ENCODE results near the gene GRM4. TPM values are rescaled to one million over a fixed set of nuclear protein-coding genes. Genes with fewer than 3 reads are reported as not detected.

The GRM4 gene
- total RNA-seq, 2 donors from 2014 or later, result 4.4 TPM; not detected in 1

DNA sequence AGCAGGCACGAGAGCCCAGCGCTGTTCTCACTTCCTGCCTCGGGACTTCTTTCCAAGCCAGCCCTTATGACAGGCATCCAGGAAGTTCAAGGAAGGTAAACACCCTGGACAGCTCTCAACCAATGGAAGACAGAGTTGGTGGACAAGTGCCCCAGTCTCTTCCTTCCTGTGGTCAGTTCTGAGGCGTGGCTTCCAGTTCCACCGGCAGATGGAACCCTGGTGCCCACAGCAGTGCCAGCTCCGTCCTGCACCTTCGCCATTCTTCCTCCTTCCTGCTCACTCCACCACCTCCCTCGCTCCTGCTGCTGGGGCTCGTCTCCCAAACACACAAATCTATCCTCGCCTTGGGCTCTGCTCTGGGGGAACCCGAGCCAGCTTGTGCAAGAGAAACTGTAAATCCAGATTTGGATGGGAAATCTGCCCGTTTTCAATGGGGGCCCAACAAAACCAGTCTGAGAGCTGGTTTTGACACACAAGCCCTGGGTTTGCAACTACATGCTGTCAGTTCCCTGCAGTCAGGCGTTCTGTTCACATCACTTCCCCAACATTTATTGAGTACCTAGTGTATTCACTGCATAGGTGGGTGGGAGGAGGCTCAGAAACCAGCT lies 162.7 kb downstream of the GRM4 start:
- no peaks in the 10 kb centered on the region for H3K36me3 ChIP-seq
- no peaks in the 10 kb centered on the region for H3K9me3 ChIP-seq
- H3K27me3 ChIP-seq (replicated peaks; ENCODE audit: insufficient read depth), result no peaks in the 10 kb centered on the region
- TF ChIP-seq POLR2A (IDR thresholded peaks at IDR 0.05) (no peak), POLR2AphosphoS5 (IDR thresholded peaks at IDR 0.05) (peak; percentile 75)
- TF ChIP-seq, protein P1, sequence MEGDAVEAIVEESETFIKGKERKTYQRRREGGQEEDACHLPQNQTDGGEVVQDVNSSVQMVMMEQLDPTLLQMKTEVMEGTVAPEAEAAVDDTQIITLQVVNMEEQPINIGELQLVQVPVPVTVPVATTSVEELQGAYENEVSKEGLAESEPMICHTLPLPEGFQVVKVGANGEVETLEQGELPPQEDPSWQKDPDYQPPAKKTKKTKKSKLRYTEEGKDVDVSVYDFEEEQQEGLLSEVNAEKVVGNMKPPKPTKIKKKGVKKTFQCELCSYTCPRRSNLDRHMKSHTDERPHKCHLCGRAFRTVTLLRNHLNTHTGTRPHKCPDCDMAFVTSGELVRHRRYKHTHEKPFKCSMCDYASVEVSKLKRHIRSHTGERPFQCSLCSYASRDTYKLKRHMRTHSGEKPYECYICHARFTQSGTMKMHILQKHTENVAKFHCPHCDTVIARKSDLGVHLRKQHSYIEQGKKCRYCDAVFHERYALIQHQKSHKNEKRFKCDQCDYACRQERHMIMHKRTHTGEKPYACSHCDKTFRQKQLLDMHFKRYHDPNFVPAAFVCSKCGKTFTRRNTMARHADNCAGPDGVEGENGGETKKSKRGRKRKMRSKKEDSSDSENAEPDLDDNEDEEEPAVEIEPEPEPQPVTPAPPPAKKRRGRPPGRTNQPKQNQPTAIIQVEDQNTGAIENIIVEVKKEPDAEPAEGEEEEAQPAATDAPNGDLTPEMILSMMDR (IDR thresholded peaks at IDR 0.05), result peak in 3 of 4 experiments; percentile 34 to 59 (median 35)
- WGBS, result 11% methylated on average over 13 of the region's 13 CpGs
- intact Hi-C loops (cut with DNase I), result no loop called here
- peaks cover 4% of the 10 kb centered on the region for H3K4me1 ChIP-seq (replicated peaks)
- peak; percentile 75 for DNase-seq (ENCODE audit: low spot score)
- H3K27ac ChIP-seq, result peak overlapping the region; percentile 53 to 66
- no peak overlapping the region for H3K4me3 ChIP-seq

DNA sequence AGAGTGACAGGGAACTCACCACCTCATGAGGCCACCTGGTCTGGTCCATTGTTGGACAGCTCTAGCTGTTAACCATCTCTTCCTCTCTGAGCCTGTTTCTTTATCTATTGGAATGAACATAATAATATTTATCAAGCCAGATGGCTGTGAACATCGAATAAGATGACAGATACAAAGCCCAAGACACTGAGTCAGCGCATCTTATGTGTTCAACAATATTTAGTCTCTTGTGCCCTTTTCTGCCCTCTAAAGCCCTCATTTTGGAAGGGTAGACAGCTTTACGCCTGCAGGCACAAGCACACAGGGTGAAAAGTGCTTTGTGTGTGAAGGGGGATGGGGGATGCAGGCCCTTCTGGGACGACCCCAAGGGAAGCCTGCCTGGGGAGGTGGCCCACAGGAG lies 164.0 kb downstream of the GRM4 start:
- WGBS, result 89% methylated on average over 4 of the region's 4 CpGs
- Histone ChIP-seq H3K4me3 (no peak overlapping the region), H3K36me3 (no peaks in the 10 kb centered on the region), H3K27me3 (replicated peaks; ENCODE audit: insufficient read depth) (no peaks in the 10 kb centered on the region), H3K4me1 (replicated peaks) (no peaks in the 10 kb centered on the region), H3K9me3 (no peaks in the 10 kb centered on the region), H3K27ac (no peak overlapping the region)
- TF ChIP-seq, protein P1 (IDR thresholded peaks at IDR 0.05), result no peak
- no peak for TF ChIP-seq POLR2AphosphoS5 (IDR thresholded peaks at IDR 0.05)
- no peak for TF ChIP-seq POLR2A (IDR thresholded peaks at IDR 0.05)
- intact Hi-C loops (cut with DNase I), result no loop called here
- DNase-seq (ENCODE audit: low spot score), result no peak

GRCh38 chr6:33981421-33981820 lies 164.5 kb downstream of the GRM4 start:
- H3K9me3 ChIP-seq, result no peaks in the 10 kb centered on the region
- H3K27ac ChIP-seq, result no peak overlapping the region
- H3K4me3 ChIP-seq, result no peak overlapping the region
- no peak for TF ChIP-seq POLR2A (IDR thresholded peaks at IDR 0.05)
- TF ChIP-seq POLR2AphosphoS5 (IDR thresholded peaks at IDR 0.05), result no peak
- TF ChIP-seq, protein P1 (IDR thresholded peaks at IDR 0.05), result no peak
- WGBS, result 94% methylated on average over 7 of the region's 7 CpGs
- intact Hi-C loops (cut with DNase I), result no loop called here
- H3K4me1 ChIP-seq (replicated peaks), result no peaks in the 10 kb centered on the region
- H3K27me3 ChIP-seq (replicated peaks; ENCODE audit: insufficient read depth), result no peaks in the 10 kb centered on the region
- DNase-seq (ENCODE audit: low spot score), result no peak
- no peaks in the 10 kb centered on the region for H3K36me3 ChIP-seq

- TF ChIP-seq POLR2AphosphoS5 (IDR thresholded peaks at IDR 0.05) (no peak), POLR2A (IDR thresholded peaks at IDR 0.05) (no peak)
- TF ChIP-seq, protein P1 (IDR thresholded peaks at IDR 0.05), result no peak
- WGBS, result 84% methylated on average over 25 of the region's 25 CpGs
- DNase-seq (ENCODE audit: low spot score), result no peak
- Histone ChIP-seq H3K36me3 (no peaks in the 10 kb centered on the region), H3K9me3 (no peaks in the 10 kb centered on the region), H3K4me3 (no peak overlapping the region), H3K27ac (no peak overlapping the region), H3K27me3 (replicated peaks; ENCODE audit: insufficient read depth) (no peaks in the 10 kb centered on the region), H3K4me1 (replicated peaks) (no peaks in the 10 kb centered on the region)
- intact Hi-C loops (cut with DNase I), result no loop called here
Observed at GRCh38 chr6:33980176-33981175, 165.4 kb downstream of the GRM4 start.
